ENCODE data around the gene FLNA. TPM values are rescaled to one million over a fixed set of nuclear protein-coding genes. Genes with fewer than 3 reads are reported as not detected.

Gene FLNA
- total and polyA plus RNA-seq, 9 of the 15 experiments (the other 6 are each of a cell fraction or from before 2014, with no cell fraction given): 6.2 to 735 (median 135) TPM

DNA sequence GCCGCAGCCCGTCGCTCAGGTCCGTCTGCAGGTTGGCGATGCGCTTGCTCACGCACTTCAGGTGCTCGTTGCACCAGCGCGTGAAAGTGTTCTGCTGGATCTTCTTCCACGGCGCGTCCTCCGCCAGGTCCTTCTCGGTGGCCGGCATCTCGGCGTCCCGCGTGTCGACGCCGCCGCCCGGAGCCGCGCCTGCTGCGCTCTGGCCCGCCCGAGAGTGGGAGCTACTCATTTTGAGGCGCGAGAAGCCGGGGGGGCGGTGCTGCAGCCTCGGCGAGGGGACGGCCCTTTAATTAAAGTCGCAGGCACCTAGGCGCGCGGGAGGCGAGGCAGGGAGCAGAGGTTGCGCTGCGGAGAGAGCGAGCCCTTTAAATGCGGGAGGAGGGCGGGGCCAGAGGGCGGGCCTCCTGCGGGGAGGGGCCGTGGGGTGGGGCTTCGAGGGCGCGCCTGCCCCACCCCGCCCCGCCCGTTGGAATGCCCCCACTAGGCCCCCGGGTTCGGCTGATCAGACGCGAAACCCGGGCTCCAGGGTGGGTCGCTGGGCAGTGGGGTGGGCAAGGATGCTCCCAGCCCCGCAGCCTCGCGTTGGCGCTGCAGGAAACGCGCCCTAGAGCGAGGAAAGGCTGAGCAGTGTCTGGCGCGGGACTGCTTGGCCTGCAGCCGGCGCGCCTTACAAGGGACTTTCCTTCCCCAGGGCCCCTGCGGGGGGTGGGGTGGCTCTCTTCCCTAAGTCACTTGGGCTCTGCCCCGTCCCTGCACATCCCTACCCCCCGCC is 3.2 kb downstream of the FLNA start (continued):
- peak; percentile 19 for TF ChIP-seq E2F8 (IDR thresholded peaks at IDR 0.05; ENCODE audit: low read depth, partially characterized antibody)
- no peak for TF ChIP-seq ZNF146 (CRISPR knock-in tag; IDR thresholded peaks at IDR 0.05; ENCODE audit: unreplicated experiment)
- TF ChIP-seq TFAP4 (CRISPR knock-in tag; IDR thresholded peaks at IDR 0.05; ENCODE audit: borderline replicate concordance): peak; percentile 84
- TF ChIP-seq HMBOX1 (IDR thresholded peaks at IDR 0.05): no peak
- TF ChIP-seq NFE2L1 (tag; IDR thresholded peaks at IDR 0.05; ENCODE audit: borderline replicate concordance, low read depth): no peak
- TF ChIP-seq ZBTB26 (CRISPR knock-in tag; IDR thresholded peaks at IDR 0.05): no peak; the same call in 1 of the 2 replicates
- TF ChIP-seq ARID2 (IDR thresholded peaks at IDR 0.05): no peak
- TF ChIP-seq RUNX1 (IDR thresholded peaks at IDR 0.05; ENCODE audit: low read depth): no peak
- peak; percentile 25 for TF ChIP-seq PCBP1 (IDR thresholded peaks at IDR 0.05; ENCODE audit: low read depth, low read length, poor library complexity, severe bottlenecking)
- TF ChIP-seq IFI16 (CRISPR knock-in tag; IDR thresholded peaks at IDR 0.05): no peak
- TF ChIP-seq JUNB (CRISPR knock-in tag; conservative IDR thresholded peaks at IDR 0.05): no peak
- TF ChIP-seq CBX2 (IDR thresholded peaks at IDR 0.05; ENCODE audit: insufficient read depth, low read length, poor library complexity, severe bottlenecking): no peak
- no peak for TF ChIP-seq PYGO2 (tag; IDR thresholded peaks at IDR 0.05)
- peak; percentile 88 for TF ChIP-seq ZNF134 (CRISPR knock-in tag; conservative IDR thresholded peaks at IDR 0.05)
- TF ChIP-seq CBFA2T2 (conservative IDR thresholded peaks at IDR 0.05): no peak
- no peak for TF ChIP-seq ZBTB5 (IDR thresholded peaks at IDR 0.05)
- TF ChIP-seq KAT2B (IDR thresholded peaks at IDR 0.05; ENCODE audit: low read depth, low read length): no peak
- TF ChIP-seq ASH1L (IDR thresholded peaks at IDR 0.05; ENCODE audit: borderline replicate concordance, low read depth, partially characterized antibody): no peak
- TF ChIP-seq ZNF589 (CRISPR knock-in tag; IDR thresholded peaks at IDR 0.05; ENCODE audit: low read depth): no peak
- no peak for TF ChIP-seq NUFIP1 (IDR thresholded peaks at IDR 0.05; ENCODE audit: partially characterized antibody)
